GM12873 (cell line): ENCODE measurements around the gene CIART.
A peak's percentile ranks its signal among the peaks of the same experiment; 100 is the strongest.

Experiments
- TF ChIP-seq, protein P1 (sequence below): IDR thresholded peaks from 2 replicates; pipeline ENCODE4 v1.5.1; 2012; ENCODE audit warnings: low read depth, mild to moderate bottlenecking, moderate library complexity, low read length, control low read depth; ENCODE audit not compliant: insufficient read depth; ENCODE audit errors: missing control alignments

CIART gene

DNA sequence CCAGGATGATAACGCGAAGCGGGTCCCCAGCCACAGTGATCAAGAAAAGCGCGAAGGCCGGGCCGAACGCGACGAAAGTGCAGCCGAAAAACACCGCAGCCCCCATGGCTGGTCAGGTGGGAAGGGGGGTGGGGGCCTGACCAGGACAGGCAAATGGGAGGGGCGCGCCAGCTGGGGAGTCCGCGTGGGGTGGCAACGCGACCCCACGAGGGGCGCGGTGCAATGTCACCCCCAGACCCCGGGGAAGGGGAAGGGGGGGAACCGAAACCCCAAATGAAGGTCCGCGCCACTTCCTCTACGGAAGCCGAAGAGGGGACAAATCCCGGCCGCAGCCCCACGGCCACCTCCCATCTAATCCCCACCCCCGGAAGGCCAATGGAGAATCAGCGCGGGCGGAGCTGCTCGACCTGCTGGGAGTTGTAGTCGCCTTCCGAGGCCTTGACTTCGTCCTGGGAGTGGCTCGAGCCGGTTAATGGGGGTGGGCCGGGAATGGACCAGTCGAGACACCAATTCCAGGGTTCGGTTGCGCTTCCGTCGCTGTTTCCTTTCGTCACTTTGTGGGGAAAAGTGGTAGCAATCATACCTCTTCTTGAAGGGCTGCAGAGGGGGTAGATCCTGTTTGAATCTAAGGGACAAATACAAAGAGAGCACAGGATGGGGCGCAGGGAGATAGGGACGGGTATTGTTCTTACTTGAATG, 13.5 kb upstream of the CIART start, which contains the start of gene APH1A:
Gene APH1A, minus strand, starts transcription at position 312 of the 699 bp plus-strand sequence. Its CDS starts 206 bp downstream, at position 106.
- TF ChIP-seq, protein P1, sequence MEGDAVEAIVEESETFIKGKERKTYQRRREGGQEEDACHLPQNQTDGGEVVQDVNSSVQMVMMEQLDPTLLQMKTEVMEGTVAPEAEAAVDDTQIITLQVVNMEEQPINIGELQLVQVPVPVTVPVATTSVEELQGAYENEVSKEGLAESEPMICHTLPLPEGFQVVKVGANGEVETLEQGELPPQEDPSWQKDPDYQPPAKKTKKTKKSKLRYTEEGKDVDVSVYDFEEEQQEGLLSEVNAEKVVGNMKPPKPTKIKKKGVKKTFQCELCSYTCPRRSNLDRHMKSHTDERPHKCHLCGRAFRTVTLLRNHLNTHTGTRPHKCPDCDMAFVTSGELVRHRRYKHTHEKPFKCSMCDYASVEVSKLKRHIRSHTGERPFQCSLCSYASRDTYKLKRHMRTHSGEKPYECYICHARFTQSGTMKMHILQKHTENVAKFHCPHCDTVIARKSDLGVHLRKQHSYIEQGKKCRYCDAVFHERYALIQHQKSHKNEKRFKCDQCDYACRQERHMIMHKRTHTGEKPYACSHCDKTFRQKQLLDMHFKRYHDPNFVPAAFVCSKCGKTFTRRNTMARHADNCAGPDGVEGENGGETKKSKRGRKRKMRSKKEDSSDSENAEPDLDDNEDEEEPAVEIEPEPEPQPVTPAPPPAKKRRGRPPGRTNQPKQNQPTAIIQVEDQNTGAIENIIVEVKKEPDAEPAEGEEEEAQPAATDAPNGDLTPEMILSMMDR = no peak

DNA sequence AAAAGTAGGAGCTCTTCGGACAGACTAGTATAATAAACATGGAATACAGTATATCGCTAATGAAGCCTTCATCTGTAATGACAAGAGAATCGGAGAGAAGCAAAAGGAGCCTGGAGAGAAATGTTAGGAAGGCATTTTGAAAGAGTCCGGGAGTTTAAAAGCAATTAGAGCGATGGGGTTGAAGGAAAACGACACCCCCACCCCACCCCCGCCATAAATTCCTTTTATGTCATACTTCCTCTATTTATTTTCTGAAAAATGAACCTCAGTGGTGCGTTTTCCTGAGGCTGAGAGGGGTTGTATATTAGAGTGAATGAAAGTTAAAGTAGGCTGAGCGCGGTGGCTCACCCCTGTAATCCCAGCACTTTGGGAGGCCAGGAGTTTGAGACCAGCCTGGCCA, 12.9 kb upstream of the CIART start:
- TF ChIP-seq, protein P1 = no peak

DNA sequence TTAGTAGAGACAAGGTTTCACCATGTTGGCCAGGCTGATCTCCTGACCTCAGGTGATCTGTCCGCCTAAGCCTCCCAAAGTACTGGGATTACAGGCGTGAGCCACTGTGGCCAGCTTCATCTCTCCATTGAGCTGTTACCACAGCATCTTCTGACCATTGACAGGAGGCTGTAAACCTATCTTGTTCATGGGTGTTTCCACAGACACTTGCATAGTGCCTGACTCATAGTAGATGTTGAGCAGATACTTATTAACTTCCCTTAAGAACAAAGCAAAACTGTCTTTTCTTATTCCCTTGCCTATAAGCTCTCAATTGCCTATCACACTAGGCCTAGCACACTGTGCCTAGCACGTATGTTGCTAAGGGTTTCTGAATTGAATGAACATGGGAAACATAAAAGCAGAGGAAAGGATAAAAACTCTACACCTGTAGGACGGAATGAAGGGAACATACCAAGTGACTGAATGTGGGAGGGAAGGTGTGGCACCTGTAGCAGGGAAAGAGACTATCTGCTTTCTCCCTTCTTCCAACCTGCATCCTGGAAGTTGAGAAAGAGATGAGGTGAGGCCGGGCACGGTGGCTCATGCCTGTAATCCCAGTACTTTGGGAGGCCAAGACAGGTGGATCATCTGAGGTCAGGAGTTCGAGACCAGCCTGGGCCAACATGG, 10.9 kb upstream of the CIART start:
- TF ChIP-seq, protein P1 = no peak

DNA sequence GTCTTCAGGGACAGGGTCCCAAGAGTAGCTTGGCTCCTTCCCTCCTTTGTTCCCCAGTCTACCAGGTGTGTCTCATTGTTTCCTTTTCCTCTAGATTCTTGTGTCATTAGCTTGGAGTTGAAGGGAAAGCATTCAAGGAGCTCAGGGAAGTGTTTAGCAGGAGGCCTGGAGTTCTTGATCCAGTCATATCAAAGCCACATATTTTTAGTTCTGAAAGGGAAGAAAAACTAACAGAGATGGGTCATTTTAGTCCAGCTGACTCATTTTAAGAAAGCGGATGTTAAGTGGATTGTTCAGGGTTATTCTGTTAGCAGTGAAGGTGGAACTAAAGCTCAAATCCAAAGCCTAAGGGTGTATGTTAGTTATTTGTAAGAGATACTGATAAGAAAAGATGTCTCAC, 9.0 kb upstream of the CIART start:
- TF ChIP-seq, protein P1 = no peak

DNA sequence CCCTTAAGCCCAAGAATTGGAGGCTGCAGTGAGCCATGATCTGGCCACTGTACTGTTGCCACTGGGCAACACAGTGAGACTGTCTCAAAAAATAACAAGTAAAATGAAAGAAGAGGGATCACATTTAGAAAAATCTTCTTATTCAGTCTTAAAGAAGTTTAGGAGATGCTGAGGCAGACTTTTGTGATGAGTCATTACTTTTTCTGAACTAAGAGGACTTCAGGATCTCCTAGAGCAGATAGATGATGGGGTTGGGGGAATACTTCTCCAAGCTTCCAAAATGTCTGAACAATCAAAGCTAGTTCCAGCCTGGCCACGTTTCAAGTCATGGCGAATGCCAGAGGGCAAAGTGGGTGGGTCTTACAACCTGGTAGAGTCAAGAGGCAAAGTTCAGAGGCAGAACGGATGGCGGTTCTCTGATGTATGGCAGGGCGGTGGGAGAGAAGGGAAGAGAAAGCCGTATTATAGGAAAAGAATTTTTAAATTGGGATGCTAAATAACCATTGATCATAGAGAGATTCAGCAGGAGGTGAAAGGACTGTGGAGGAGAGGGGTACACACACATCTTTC, 2.1 kb upstream of the CIART start:
- TF ChIP-seq, protein P1 = no peak

DNA sequence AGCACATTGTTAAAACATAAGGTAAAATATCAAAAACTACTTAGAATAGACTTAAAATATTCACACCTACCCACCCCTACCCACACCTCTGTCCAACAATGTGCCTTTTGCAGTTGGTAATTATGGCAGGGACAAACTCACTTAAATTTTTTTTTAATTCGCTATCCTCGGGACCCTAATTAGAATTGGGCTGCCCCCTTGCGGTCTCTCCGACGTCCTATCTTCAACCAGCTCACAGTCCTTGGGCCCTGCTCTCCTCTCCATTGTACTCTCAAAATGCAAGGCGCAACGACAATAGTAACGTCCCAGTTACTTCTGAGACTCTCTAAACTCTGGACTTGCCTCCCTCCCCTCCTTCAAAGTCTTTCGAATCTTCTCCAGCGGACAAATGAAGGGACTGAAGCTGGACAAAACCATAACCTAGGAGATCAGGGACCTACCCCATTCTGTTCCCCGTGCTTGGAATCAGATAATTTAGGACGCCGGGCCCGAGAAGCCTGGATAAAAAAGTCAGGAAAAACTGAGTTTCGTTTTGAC, 1.1 kb upstream of the CIART start:
- TF ChIP-seq, protein P1 = peak; percentile 63

DNA sequence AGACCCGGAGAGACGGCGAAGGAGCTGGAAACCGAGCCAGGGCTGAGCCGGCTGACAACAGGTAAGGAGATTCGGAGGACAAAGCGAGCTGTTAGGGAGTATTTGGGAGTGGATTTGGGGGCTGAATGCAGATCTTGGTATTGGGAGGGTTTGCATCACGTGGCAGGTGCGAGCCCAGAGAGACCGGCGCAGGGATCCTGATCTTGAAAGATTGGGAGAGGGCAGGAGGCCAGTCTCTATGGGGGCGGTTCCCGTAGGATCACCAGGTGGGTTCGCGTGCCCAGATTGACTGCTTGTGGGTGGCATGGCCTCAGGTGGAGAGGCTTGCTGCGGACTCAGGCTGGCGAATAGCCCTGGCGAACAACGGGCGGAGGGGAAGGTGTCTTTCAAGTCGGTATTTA, 204 bp downstream of the CIART start:
- TF ChIP-seq, protein P1 = no peak
